GM13977 (cell line): Measurements from ENCODE around the gene HEBP2.

Source experiments
- DNase-seq: peaks from one replicate; pipeline ENCODE4 v3.0.0; 2012; ENCODE audit warnings: low spot score
- CTCF ChIP-seq: IDR thresholded peaks from 2 replicates; pipeline ENCODE4 v1.5.1; 2012; ENCODE audit warnings: mild to moderate bottlenecking, control low read depth; ENCODE audit not compliant: insufficient read depth; ENCODE audit errors: extremely low read depth, missing control alignments
- in situ Hi-C: fragments of 300-500 bp; cut with MboI; formaldehyde crosslinking; loops from one replicate; pipeline ENCODE4 v1.12.0; 2022; ENCODE audit warnings: low sequenced_read_pairs, low pct_unique_long_range_greater_than_20kb, mixed read lengths, inconsistent platforms; ENCODE audit not compliant: unreplicated experiment

Gene HEBP2

DNA sequence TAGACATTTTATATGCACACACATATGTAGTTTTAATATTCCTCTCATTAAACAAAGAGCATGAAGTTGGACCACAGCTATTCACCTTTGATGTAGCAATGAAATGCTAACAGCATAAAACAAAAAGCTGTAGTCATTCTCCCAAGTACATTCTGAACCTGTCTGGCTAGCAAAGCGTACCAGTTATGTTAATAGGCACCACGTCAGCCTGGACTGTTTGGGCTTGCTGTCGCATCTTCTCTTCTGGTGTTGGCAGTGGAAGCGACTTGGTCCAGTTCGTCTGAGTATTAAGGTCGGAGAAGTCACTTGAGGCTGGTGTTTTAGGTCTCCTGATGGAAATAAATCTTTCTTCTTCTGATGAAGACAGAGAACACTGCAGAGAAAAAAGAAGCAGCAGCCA lies 42.8 kb downstream of the HEBP2 start:
- in situ Hi-C loops, result no loop called here
- no peak for TF ChIP-seq CTCF

DNA sequence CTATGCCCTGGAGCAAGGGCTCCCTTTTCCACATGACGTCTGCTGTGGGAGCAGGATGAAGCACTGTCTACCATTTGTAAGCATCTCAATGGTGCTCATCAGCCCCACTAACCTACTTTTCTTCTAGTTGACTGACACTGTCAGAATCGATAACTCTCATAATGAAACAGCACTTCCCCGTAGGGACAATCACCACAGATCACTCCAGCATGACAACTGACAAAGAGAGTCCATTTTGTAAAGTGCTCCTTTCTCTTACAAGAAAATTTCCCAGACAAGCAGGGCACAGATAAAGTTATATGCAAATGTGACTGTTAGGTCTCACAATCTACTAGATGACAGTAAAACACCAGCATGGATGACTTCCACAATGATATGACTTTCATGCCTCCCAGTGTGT lies 46.4 kb downstream of the HEBP2 start:
- peak; percentile 40 for DNase-seq
- in situ Hi-C loops, result no loop called here
- TF ChIP-seq CTCF, result no peak

More for the DNA sequence above, 42.8 kb downstream of the HEBP2 start:
- DNase-seq, result no peak

- in situ Hi-C loops, result no loop called here
- no peak for TF ChIP-seq CTCF
- DNase-seq, result no peak
Observed at GRCh38 chr6:138451043-138451442, 47.0 kb downstream of the HEBP2 start.

DNA sequence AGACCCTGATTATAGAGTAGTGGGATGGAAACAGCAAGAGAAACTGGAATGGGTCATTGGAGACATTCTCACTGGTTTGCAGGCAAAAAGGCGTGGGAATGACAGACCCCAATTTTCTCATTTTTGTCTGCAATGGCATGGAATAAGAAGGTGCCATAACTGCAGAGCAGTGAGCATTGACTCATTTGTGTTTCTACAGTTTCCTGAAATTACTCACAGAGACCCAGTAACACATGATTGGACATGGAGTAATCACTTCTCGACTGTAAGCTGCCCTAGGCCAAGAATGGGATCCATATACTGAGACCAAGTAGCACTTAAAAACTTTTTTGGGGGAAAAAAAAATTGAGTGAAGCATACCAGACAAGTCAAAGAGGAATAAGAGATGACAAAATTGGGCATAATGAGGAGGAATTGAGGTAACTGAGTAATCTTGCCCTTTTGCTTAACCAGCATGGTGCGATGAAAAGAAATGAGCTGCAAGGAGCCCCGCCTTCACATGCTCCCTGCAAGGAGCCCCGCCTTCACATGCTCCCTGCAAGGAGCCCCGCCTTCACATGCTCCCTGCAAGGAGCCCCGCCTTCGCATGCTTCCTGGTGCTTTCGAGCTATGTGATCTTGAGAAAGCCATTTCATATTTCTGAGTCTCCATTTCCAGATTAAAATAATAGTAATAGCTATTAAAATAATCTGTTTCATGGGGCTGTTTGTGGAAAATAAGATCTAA lies 51.1 kb downstream of the HEBP2 start:
- DNase-seq, result peak; percentile 33
- no peak for TF ChIP-seq CTCF
- in situ Hi-C loops, result no loop called here

DNA sequence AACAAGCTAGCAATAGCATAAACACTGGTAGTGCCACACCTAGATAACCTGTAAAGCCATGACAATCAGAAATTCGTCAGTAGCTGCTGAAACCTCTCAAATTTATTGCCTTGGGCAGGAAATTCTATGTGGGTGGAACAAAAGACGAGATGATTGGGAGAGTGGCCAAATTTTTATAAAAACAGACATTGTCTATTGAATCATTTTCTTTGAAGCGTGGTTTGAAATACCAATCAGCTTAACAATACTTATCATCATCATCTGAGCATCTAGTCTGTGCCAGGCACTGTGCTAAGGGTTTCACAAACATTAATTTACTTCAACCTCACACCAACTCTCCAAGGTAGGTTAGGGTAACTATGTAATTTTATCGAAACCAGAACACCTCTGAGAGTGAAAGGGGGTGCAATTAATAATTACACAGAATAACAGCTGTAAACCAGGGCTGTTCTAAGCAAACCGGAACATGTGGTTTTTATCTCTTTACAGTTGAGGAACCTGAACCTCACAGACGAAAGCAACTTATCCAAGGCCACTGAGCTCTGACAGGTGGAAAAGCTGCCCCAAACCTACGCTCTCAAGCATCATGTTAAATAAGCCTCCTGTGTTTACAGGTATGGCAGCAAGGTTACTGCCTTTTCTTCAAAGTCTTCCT lies 51.9 kb downstream of the HEBP2 start:
- in situ Hi-C loops, result no loop called here
- peak; percentile 62 for DNase-seq

DNA sequence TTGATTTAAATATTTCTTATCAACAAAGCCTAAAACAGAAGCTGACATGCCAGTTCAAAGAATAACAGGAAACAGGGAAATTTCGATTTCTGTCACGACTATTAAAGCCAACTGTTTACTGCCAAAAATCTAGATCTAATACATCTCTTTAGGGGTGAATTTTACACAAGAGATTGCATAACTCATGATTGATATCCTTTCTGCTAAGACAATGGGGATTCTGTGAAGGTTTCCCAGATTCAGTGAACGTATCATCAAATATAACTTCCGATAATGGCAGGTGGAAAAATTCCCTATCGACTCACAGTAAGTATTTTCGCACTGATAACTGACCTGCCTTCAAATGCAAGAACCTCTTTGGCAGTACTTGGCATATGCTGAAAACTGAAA lies 52.4 kb downstream of the HEBP2 start:
- no peak for DNase-seq
- in situ Hi-C loops, result no loop called here
- no peak for TF ChIP-seq CTCF

More for the DNA sequence above, 51.9 kb downstream of the HEBP2 start:
- no peak for TF ChIP-seq CTCF

GRCh38 chr6:138461647-138462046 lies 57.6 kb downstream of the HEBP2 start:
- in situ Hi-C loops, result no loop called here
- TF ChIP-seq CTCF, result no peak
- no peak for DNase-seq
